Measurements from ENCODE around the gene CPA2.

DNA sequence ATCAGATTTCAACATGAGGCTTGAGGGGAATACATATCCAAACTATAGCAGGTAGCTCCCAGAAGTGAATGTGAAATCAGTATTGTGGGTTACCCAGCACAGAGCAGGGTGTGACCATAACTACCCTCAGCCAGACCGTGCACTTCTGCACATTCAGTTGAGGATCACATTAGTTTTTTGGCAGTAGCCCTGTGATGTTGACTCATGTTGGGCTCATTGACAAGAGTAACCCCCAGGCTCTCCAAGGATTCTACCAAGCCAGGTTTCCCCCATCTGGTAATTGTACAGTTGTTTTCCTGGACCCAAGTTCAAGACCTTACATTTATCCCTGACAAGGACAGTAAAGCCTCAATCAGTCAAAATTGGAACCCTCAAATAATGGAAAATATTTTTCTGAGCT is 14.6 kb downstream of the CPA2 start:
- TF ChIP-seq POLR2A (IDR thresholded peaks at IDR 0.05; ENCODE audit: low read length) (no peak), CTCF (IDR thresholded peaks at IDR 0.05) (no peak), CEBPB (IDR thresholded peaks at IDR 0.05) (no peak), FOXS1 (CRISPR knock-in tag; IDR thresholded peaks at IDR 0.05) (no peak), ZSCAN20 (CRISPR knock-in tag; IDR thresholded peaks at IDR 0.05) (no peak), GATA3 (IDR thresholded peaks at IDR 0.05; ENCODE audit: borderline replicate concordance) (no peak), EP300 (IDR thresholded peaks at IDR 0.05) (no peak), ZC3H11A (IDR thresholded peaks at IDR 0.05) (no peak), MYC (IDR thresholded peaks at IDR 0.05; ENCODE audit: borderline replicate concordance, low read length) (no peak), NPAS2 (CRISPR knock-in tag; IDR thresholded peaks at IDR 0.05; ENCODE audit: borderline replicate concordance) (no peak), MAZ (IDR thresholded peaks at IDR 0.05; ENCODE audit: borderline replicate concordance, low read depth, low read length) (no peak)
- TF ChIP-seq, protein P1, sequence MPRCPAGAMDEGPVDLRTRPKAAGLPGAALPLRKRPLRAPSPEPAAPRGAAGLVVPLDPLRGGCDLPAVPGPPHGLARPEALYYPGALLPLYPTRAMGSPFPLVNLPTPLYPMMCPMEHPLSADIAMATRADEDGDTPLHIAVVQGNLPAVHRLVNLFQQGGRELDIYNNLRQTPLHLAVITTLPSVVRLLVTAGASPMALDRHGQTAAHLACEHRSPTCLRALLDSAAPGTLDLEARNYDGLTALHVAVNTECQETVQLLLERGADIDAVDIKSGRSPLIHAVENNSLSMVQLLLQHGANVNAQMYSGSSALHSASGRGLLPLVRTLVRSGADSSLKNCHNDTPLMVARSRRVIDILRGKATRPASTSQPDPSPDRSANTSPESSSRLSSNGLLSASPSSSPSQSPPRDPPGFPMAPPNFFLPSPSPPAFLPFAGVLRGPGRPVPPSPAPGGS (IDR thresholded peaks at IDR 0.05): no peak

All from A549 (cell line).